ENCODE results near the gene FIBCD1. TPM values are rescaled to one million over a fixed set of nuclear protein-coding genes. Genes with fewer than 3 reads are reported as not detected.
"Not testable (repeated sequence)": the region's sequence is repeated elsewhere in the genome, so short reads cannot be mapped to it uniquely, and the experiment has no call there.

Gene FIBCD1
- total RNA-seq, 1 experiment from 2014 or later = 1.4 TPM

DNA sequence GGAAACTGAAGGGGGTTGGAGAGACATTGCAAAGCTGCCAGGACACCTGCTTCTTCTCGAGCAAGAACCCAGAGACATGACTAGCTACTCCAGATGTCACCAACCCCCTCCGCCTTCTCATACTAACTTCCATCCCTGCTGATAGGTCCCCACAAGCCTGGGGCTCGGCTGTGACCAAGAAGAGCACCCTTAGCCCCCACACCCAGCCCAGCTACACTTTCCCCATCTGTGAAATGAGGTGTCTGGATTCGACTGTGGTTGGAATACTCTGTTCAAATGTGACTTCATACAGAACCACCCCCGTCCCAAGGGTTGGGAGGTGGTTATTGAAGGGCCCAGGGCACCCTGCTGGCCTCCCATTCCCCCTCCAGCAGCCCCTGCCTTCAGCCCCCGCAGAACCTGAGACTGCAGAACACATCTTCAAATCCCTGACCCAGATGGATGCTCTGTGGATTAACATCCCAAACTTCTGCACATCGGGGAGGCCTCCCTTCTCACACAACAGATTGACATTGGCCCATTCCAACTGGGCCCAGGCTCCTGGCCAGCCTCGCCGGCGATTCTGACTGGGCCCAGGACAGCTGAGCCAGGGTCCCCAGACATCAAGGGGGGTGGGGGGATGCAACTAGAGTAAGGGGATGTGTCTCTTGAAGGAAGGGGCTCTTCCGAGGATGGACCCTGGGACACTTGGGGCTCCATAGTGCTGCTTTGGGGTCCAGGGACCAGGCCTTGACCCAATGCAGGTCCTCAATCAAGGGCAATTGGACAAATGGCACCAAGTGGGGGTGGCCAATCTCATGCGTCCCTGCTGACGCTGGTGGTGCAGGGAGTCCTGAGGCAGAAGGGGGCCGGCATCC, 21.7 kb upstream of the FIBCD1 start:
- Mint-ChIP-seq H3K27me3 (ENCODE audit: unreplicated experiment) (no peaks in the 10 kb centered on the region), H3K9me3 (ENCODE audit: low read depth, unreplicated experiment) (peaks cover 4% of the 10 kb centered on the region), H3K27ac (ENCODE audit: unreplicated experiment) (peak overlapping the region; percentile 46), H3K4me1 (ENCODE audit: low read depth, unreplicated experiment) (peaks cover 17% of the 10 kb centered on the region), H3K36me3 (ENCODE audit: insufficient read depth, unreplicated experiment) (peaks cover 14% of the 10 kb centered on the region), H3K4me3 (ENCODE audit: low read depth, unreplicated experiment) (no peak overlapping the region)
- BruUV-seq (replicated peaks) = no TSS peak
- intact Hi-C loops (cut with micrococcal nuclease; ENCODE audit: unreplicated experiment) = no loop called here
- TF ChIP-seq, protein P1, sequence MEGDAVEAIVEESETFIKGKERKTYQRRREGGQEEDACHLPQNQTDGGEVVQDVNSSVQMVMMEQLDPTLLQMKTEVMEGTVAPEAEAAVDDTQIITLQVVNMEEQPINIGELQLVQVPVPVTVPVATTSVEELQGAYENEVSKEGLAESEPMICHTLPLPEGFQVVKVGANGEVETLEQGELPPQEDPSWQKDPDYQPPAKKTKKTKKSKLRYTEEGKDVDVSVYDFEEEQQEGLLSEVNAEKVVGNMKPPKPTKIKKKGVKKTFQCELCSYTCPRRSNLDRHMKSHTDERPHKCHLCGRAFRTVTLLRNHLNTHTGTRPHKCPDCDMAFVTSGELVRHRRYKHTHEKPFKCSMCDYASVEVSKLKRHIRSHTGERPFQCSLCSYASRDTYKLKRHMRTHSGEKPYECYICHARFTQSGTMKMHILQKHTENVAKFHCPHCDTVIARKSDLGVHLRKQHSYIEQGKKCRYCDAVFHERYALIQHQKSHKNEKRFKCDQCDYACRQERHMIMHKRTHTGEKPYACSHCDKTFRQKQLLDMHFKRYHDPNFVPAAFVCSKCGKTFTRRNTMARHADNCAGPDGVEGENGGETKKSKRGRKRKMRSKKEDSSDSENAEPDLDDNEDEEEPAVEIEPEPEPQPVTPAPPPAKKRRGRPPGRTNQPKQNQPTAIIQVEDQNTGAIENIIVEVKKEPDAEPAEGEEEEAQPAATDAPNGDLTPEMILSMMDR (IDR thresholded peaks at IDR 0.05; ENCODE audit: unreplicated experiment) = no peak
- DNase-seq = no peak
- CTCF ChIA-PET = no interaction called here

- BruUV-seq (replicated peaks) = no TSS peak
- H3K4me1 Mint-ChIP-seq (ENCODE audit: low read depth, unreplicated experiment) = peaks cover 17% of the 10 kb centered on the region
- peaks cover 14% of the 10 kb centered on the region for H3K36me3 Mint-ChIP-seq (ENCODE audit: insufficient read depth, unreplicated experiment)
- CTCF ChIA-PET = no interaction called here
- H3K27me3 Mint-ChIP-seq (ENCODE audit: unreplicated experiment) = no peaks in the 10 kb centered on the region
- TF ChIP-seq, protein P1 (IDR thresholded peaks at IDR 0.05; ENCODE audit: unreplicated experiment) = no peak
- no peak overlapping the region for H3K27ac Mint-ChIP-seq (ENCODE audit: unreplicated experiment)
- intact Hi-C loops (cut with micrococcal nuclease; ENCODE audit: unreplicated experiment) = no loop called here
- peaks cover 4% of the 10 kb centered on the region for H3K9me3 Mint-ChIP-seq (ENCODE audit: low read depth, unreplicated experiment)
- DNase-seq = no peak
- H3K4me3 Mint-ChIP-seq (ENCODE audit: low read depth, unreplicated experiment) = no peak overlapping the region
These were observed 20.8 kb upstream of the FIBCD1 start for GRCh38 chr9:130959809-130960334.

DNA sequence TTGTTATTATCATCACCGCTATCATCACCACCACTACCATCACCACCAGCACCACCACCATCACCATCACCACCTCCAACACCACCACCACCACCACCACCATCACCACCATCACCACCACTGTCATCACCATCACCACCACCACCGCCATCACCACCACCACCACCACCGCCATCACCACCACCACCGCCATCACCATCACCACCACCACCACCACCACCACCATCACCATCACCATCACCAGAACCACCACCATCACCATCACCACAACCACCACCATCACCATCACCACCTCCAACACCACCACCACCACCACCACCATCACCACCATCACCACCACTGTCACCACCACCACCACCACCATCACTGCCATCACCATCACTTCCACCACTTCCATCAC, 19.5 kb upstream of the FIBCD1 start:
- Mint-ChIP-seq H3K4me1 (ENCODE audit: low read depth, unreplicated experiment) (peaks cover 17% of the 10 kb centered on the region), H3K27ac (ENCODE audit: unreplicated experiment) (peak overlapping the region; percentile 67), H3K36me3 (ENCODE audit: insufficient read depth, unreplicated experiment) (peaks cover 14% of the 10 kb centered on the region)
- CTCF ChIA-PET; H3K27me3 Mint-ChIP-seq (ENCODE audit: unreplicated experiment); H3K4me3 Mint-ChIP-seq (ENCODE audit: low read depth, unreplicated experiment); intact Hi-C loops (cut with micrococcal nuclease; ENCODE audit: unreplicated experiment); H3K9me3 Mint-ChIP-seq (ENCODE audit: low read depth, unreplicated experiment); DNase-seq; BruUV-seq (replicated peaks): not testable (repeated sequence)

DNA sequence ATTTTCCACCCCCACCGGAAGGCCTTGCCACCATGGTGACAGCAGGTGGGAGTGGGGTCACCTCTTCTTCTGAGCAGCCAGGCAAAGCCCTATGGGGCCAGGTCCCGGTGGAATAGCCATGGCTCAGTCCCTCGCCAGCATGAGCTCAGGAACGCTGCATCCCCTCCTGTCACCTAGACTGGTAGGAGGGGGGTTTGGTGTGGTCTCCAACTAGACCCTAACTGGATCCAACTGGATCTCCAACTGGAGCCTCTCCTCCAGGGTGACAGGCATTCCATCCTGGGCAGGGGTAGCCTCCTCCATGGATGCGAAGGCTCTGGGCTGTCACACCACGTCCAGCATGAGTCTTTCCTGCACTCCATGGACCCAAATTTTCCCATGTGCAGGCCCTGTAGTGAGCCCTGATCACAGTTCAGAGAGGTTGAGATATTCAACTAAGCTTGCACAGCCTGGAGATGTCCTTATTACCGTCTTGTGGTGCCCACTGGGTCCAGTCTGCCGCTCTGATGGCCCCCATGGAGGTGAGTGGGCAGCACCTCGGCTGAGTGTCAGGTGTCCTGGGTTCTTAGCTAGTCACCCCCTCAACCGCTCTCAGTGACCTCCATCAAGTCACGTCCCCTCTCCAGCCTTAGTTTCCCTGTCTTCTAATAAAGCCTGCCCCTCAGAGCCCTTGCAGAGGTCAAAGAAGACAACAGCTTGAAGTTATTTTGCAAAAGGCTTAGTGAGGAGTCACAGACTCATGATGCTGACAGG, 18.6 kb upstream of the FIBCD1 start:
- CTCF ChIA-PET = no interaction called here
- peaks cover 4% of the 10 kb centered on the region for H3K9me3 Mint-ChIP-seq (ENCODE audit: low read depth, unreplicated experiment)
- TF ChIP-seq, protein P1 (IDR thresholded peaks at IDR 0.05; ENCODE audit: unreplicated experiment) = no peak
- H3K27ac Mint-ChIP-seq (ENCODE audit: unreplicated experiment) = no peak overlapping the region
- intact Hi-C loops (cut with micrococcal nuclease; ENCODE audit: unreplicated experiment) = no loop called here
- H3K4me1 Mint-ChIP-seq (ENCODE audit: low read depth, unreplicated experiment) = peaks cover 10% of the 10 kb centered on the region
- no TSS peak for BruUV-seq (replicated peaks)
- no peak for DNase-seq
- no peaks in the 10 kb centered on the region for H3K27me3 Mint-ChIP-seq (ENCODE audit: unreplicated experiment)
- H3K4me3 Mint-ChIP-seq (ENCODE audit: low read depth, unreplicated experiment) = no peak overlapping the region
- H3K36me3 Mint-ChIP-seq (ENCODE audit: insufficient read depth, unreplicated experiment) = peaks cover 10% of the 10 kb centered on the region

All from Calu3 (cell line).